NCI-H460 (cell line): ENCODE results near the gene PRKAR2B. TPM values are rescaled to one million over a fixed set of nuclear protein-coding genes. Genes with fewer than 3 reads are reported as not detected.

ENCODE experiments used
- DNase-seq: peaks from one replicate; pipeline ENCODE4 v3.0.0-alpha.2; 2016; ENCODE audit warnings: low read depth; ENCODE audit errors: extremely low read depth
- total RNA-seq: library from RNA; depleted of rRNA; stranded (reverse); fragments of >200 nt; shearing (Covaris generic); gene quantifications from 2 replicates; pipeline ENCODE4 v1.2.3, GENCODE V29; 2014; rRNA removed

PRKAR2B gene
- total RNA-seq, 1 experiment from 2014 or later: 2.7 TPM

DNA sequence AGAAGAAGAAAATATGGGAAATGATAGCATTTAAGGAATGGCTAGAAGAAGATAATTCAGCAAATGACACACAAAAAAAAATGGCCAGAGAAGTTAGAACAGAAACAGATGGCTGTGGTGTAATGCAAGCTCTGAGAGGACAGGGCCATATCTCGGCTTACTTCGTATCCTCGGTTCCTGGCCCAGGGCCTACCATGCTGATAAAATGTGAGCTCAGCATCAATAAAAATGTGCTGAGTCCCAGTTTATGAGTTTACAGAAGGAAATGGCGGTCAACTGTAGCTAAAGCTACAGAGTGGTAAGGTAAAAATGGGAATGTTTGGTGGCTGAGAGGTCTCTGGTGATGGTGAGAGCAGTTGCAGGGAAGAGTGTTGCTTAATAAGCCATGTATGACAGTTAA, 165.1 kb downstream of the PRKAR2B start:
- no peak for DNase-seq

DNA sequence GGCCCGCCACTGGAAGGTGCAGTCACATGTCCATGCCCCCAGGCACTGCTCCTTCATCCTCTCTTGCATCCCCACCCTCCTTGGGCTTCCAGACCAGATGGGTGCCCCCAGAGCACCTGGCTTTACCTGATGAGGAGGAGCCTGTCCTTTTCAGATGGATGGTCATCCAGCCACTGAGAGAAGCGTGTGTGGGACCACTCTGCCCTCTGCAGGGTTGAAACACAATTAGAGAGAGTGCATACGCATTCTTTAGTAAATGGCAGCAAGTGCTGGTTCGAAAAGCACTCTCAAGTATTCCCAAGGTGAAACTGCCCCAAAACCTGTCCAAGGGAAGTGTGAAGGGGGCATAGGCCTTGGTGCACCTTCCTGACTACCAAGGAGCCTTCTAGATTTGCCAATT, 165.9 kb downstream of the PRKAR2B start:
- DNase-seq: no peak

Other genes starting within 250 kb of the PRKAR2B start
- not detected in 2 replicates for gene PIK3CG, start 179.4 kb upstream of the PRKAR2B start, total RNA-seq
- gene HBP1, start 124.3 kb downstream of the PRKAR2B start, total RNA-seq: 29.4 and 29.5 TPM in 2 replicates